ENCODE data around the gene CST3. TPM values are rescaled to one million over a fixed set of nuclear protein-coding genes. Genes with fewer than 3 reads are reported as not detected.
"Not testable (repeated sequence)": the region's sequence is repeated elsewhere in the genome, so short reads cannot be mapped to it uniquely, and the experiment has no call there.

The CST3 gene
- total RNA-seq, 1 donor from 2014 or later, result 163 TPM

- DNase-seq (ENCODE audit: low read depth, low spot score), result no peak
These were observed 6.4 kb upstream of the CST3 start for GRCh38 chr20:23644164-23644563.

- DNase-seq (ENCODE audit: low read depth, low spot score), result no peak
These were observed 5.9 kb upstream of the CST3 start for GRCh38 chr20:23643659-23644058.

GRCh38 chr20:23641936-23642751 lies 4.4 kb upstream of the CST3 start:
- DNase-seq (ENCODE audit: low read depth, low spot score), result peak; percentile 36

GRCh38 chr20:23640671-23641667 lies 3.2 kb upstream of the CST3 start:
- no peak for DNase-seq (ENCODE audit: low read depth, low spot score)

GRCh38 chr20:23640018-23640601 lies 2.4 kb upstream of the CST3 start:
- no peak for DNase-seq (ENCODE audit: low read depth, low spot score)

- no peak for DNase-seq (ENCODE audit: low read depth, low spot score)
These were observed 1.8 kb upstream of the CST3 start for GRCh38 chr20:23639490-23639958.

- DNase-seq (ENCODE audit: low read depth, low spot score), result no peak
These were observed 554 bp upstream of the CST3 start for GRCh38 chr20:23638309-23638708.

- no peak for DNase-seq (ENCODE audit: low read depth, low spot score)
These were observed 860 bp downstream of the CST3 start for GRCh38 chr20:23636908-23637281.

GRCh38 chr20:23636182-23636907 lies 1.4 kb downstream of the CST3 start:
- DNase-seq (ENCODE audit: low read depth, low spot score), result no peak

- DNase-seq (ENCODE audit: low read depth, low spot score), result not testable (repeated sequence)
These were observed 2.0 kb downstream of the CST3 start for GRCh38 chr20:23635768-23636090.

GRCh38 chr20:23634985-23635767 lies 2.6 kb downstream of the CST3 start:
- DNase-seq (ENCODE audit: low read depth, low spot score), result no peak

- DNase-seq (ENCODE audit: low read depth, low spot score), result no peak
These were observed 3.5 kb downstream of the CST3 start for GRCh38 chr20:23634044-23634801.

GRCh38 chr20:23632711-23633573 lies 4.8 kb downstream of the CST3 start:
- no peak for DNase-seq (ENCODE audit: low read depth, low spot score)

GRCh38 chr20:23631981-23632710 lies 5.6 kb downstream of the CST3 start:
- no peak for DNase-seq (ENCODE audit: low read depth, low spot score)

- DNase-seq (ENCODE audit: low read depth, low spot score), result no peak
These were observed 6.4 kb downstream of the CST3 start for GRCh38 chr20:23631226-23631822.

GRCh38 chr20:23630392-23630849 lies 7.3 kb downstream of the CST3 start:
- no peak for DNase-seq (ENCODE audit: low read depth, low spot score)
